ENCODE results near the gene MSL1. TPM values are rescaled to one million over a fixed set of nuclear protein-coding genes. Genes with fewer than 3 reads are reported as not detected.

MSL1 gene
- total and polyA plus RNA-seq, 2 of the 13 experiments (the other 11 are each of a cell fraction or from before 2014, with no cell fraction given) = 63.8 to 88.5 TPM

GRCh38 chr17:40090237-40091119 is 31.3 kb upstream of the MSL1 start:
- no peak for DNase-seq (ENCODE audit: low spot score)
- Histone ChIP-seq H3K4me2 (ENCODE audit: low read depth, low read length) (no peak overlapping the region), H3K27me3 (ENCODE audit: control insufficient read depth in 1 of 2, insufficient read depth in 2 of 2, low read length in 2 of 2) (no peaks in the 10 kb centered on the region), H4K20me1 (ENCODE audit: insufficient read depth, low read length) (no peaks in the 10 kb centered on the region), H2AFZ (ENCODE audit: low read length) (no peak overlapping the region), H3K9ac (ENCODE audit: insufficient read depth, low read depth, low read length) (no peak overlapping the region), H3K79me2 (ENCODE audit: insufficient read depth, low read length) (no peaks in the 10 kb centered on the region), H3K27ac (ENCODE audit: extremely low read length, insufficient read depth, low read length) (no peak overlapping the region), H3K36me3 (replicated peaks in 1 of 2; ENCODE audit: control insufficient read depth in 1 of 2, insufficient read depth in 2 of 2, low read length in 2 of 2) (peaks cover 27 to 56% of the 10 kb centered on the region in 2 experiments), H3K4me1 (ENCODE audit: insufficient read depth, low read length) (0 out of 2 replicates have a peak, but pooled peaks cover 13% of the 10 kb centered on the region), H3K4me3 (replicated peaks in 1 of 3; ENCODE audit: insufficient read depth in 1 of 3, low read depth in 2 of 3, low read length in 3 of 3) (no peak overlapping the region), H3K9me3 (ENCODE audit: low read length) (no peaks in the 10 kb centered on the region)
- FAIRE-seq = no peak
- CTCF ChIA-PET (ENCODE audit: low intra/inter-chr PET ratio, low total read pairs) = no interaction called here
- WGBS (ENCODE audit: low lambda C conversion rate) = 96% methylated on average over 14 of the region's 14 CpGs
- TF ChIP-seq ZFP90 (CRISPR knock-in tag; IDR thresholded peaks at IDR 0.05; ENCODE audit: borderline replicate concordance) (no peak), FOSL1 (CRISPR knock-in tag; IDR thresholded peaks at IDR 0.05; ENCODE audit: borderline replicate concordance) (no peak), ZSCAN25 (CRISPR knock-in tag; IDR thresholded peaks at IDR 0.05) (no peak), SMARCE1 (IDR thresholded peaks at IDR 0.05; ENCODE audit: borderline replicate concordance) (no peak), ARID4A (CRISPR knock-in tag; IDR thresholded peaks at IDR 0.05; ENCODE audit: borderline replicate concordance) (no peak), ZNF781 (CRISPR knock-in tag; IDR thresholded peaks at IDR 0.05; ENCODE audit: borderline replicate concordance, not compliant biosample characterization) (no peak), ZNF496 (CRISPR knock-in tag; IDR thresholded peaks at IDR 0.05; ENCODE audit: insufficient replicate concordance) (no peak), HDAC1 (CRISPR knock-in tag; IDR thresholded peaks at IDR 0.05) (no peak), DNMT1 (CRISPR knock-in tag; IDR thresholded peaks at IDR 0.05) (no peak), HNF4A (CRISPR knock-in tag; IDR thresholded peaks at IDR 0.05) (no peak), ZNF790 (CRISPR knock-in tag; IDR thresholded peaks at IDR 0.05; ENCODE audit: borderline replicate concordance) (no peak), NFKBIZ (CRISPR knock-in tag; IDR thresholded peaks at IDR 0.05) (no peak), KDM6A (CRISPR knock-in tag; IDR thresholded peaks at IDR 0.05; ENCODE audit: low read depth) (no peak), ZNF563 (CRISPR knock-in tag; IDR thresholded peaks at IDR 0.05) (no peak)
- TF ChIP-seq, protein P1, sequence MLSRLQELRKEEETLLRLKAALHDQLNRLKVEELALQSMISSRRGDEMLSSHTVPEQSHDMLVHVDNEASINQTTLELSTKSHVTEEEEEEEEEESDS (CRISPR knock-in tag; IDR thresholded peaks at IDR 0.05; ENCODE audit: borderline replicate concordance) = no peak
- in situ Hi-C loops (cut with HindIII; ENCODE audit: extremely low pct_ligation_motif_present, low pct_unique_long_range_greater_than_20kb) (no loop called here), intact Hi-C loops (cut with micrococcal nuclease; ENCODE audit: unreplicated experiment) (no loop called here)
- no TSS peak for BruUV-seq (replicated peaks)
- POLR2A ChIA-PET = interaction anchor here (1.1 to 2.7 kb wide), 7 partner anchors 8 to 78 kb away, joined by 3 to 10 read pairs (median 4); partner anchors contain the start of genes MED24 and NR1D1
- ATAC-seq = peak; percentile 3; the same call in 1 of the 3 replicates
